NCI-H1694 (cell line): ENCODE results near the gene POGK.

Experiments used
- DNase-seq: peaks from one replicate; lab custom pipeline; 2025; lab: John Stamatoyannopoulos, UW

Gene POGK

DNA sequence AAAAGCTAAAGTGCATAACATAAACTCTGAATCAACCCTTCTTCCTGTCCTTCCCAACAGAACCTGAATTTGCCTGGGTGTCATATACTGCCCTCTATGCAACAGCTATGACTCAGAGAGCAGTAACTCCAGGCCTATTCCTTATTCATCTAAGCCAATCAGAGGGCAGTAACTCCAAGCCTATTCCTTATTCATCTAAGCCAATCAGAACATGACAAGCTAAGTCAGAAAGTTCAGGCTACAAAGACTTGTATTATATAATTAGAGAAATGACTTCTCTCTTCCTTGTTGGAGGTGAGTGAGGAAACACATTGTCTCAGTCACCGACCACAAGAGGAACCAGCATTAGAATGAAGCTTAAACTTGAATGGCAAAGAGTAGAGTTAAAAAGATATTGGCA is 63.0 kb downstream of the POGK start:
- DNase-seq: no peak

DNA sequence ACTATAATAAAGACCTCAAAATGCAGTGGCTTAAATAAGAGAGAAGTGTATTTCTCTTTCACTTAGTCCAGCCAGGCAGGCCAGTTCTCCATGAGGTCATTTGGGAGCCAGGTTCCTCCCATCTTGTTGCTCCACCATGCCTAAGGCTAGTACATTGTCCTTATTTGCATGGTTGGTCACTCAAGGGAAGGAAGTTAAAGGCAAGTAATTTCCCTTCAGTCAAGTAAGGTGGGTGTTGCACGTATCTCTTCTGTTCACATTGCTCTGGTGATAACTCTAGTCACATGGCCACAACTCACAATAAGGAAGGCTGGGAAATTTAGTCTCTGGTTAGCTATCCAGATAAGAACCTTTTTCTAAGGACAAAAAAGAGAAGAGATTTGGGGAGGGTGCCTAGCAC is 64.0 kb downstream of the POGK start:
- no peak for DNase-seq

DNA sequence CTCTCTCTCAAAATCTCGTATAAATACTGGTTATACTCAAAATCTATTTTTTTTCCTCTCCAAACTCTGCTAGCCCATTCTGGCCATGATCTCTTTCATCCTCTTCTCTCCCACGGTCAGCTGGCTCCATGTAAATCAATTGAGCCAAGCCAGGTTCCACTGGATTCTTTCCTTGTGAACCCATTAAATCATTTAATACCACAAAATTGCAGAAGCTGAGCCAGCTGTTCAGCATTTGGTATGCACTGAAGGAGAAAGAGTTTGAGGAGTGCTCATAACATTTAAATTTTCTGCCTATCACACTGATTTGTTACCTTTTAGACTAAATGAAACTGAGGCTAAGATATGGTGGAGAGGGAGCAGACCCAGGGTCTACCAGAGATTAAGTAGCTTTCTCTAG is 65.9 kb downstream of the POGK start:
- DNase-seq: no peak

DNA sequence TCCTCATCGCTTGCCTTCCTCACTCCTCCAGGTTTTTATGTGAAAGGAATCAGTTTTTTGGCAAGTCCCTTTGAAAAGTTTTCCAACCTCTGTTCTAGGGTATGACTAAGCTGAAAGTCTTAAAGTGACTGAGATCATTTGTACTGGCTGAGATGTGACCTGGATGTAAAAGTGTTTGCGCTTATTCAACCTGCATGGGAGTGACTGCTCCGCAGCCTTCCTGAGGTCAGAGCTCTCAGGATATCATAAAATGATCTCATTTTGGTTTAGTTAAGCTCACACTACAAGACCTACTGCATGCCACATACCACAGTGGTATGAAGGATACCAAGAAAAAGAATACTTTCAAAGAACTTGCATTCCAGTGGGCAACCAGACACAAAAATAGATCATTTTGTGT is 66.6 kb downstream of the POGK start:
- no peak for DNase-seq
